K562 (cell line): ENCODE data around the gene RBM19. TPM values are rescaled to one million over a fixed set of nuclear protein-coding genes. Genes with fewer than 3 reads are reported as not detected.

Experiments
- ARID1B ChIP-seq: fragments of 450-650 bp; IDR thresholded peaks from 2 replicates; pipeline ENCODE4 v1.6.1; 2016; ENCODE audit warnings: antibody characterized with exemption, mild to moderate bottlenecking, inconsistent platforms
- BRD9 ChIP-seq: fragments of 450-650 bp; IDR thresholded peaks from 2 replicates; pipeline ENCODE4 v1.6.1; 2018; ENCODE audit warnings: low read depth; ENCODE audit not compliant: partially characterized antibody
- E2F6 ChIP-seq, 2 experiments: IDR thresholded peaks; 2 replicates each; pipeline ENCODE4 v1.6.1; 2011; ENCODE audit warnings: borderline replicate concordance in 1 of 2, control low read depth in 1 of 2, low read depth in 1 of 2, low read length in 1 of 2, mild to moderate bottlenecking in 1 of 2, mixed read lengths in 1 of 2, moderate library complexity in 1 of 2; ENCODE audit not compliant: insufficient read depth in 1 of 2, insufficient read length in 1 of 2, poor library complexity in 1 of 2, severe bottlenecking in 1 of 2; ENCODE audit errors: extremely low read depth in 1 of 2
- EP300 ChIP-seq: IDR thresholded peaks from 2 replicates; pipeline ENCODE4 v1.6.1; 2012; ENCODE audit warnings: low read length, improper control_type of control experiment
- HDAC3 ChIP-seq: fragments of 450-650 bp; IDR thresholded peaks from 2 replicates; pipeline ENCODE4 v1.6.1; 2018; ENCODE audit warnings: borderline replicate concordance, mild to moderate bottlenecking, moderate library complexity; ENCODE audit not compliant: partially characterized antibody
- JUND ChIP-seq, 2 experiments: IDR thresholded peaks; 2 replicates in 1 of 2; 3 replicates in 1 of 2; pipeline ENCODE4 v1.6.1; 2011; ENCODE audit warnings: borderline replicate concordance in 2 of 2, low read depth in 2 of 2, low read length in 2 of 2, improper control_type of control experiment in 1 of 2, missing biosample characterization in 1 of 2, missing genetic modification characterization in 1 of 2, missing genetic modification reagents in 1 of 2
- L3MBTL2 ChIP-seq: fragments of 450-650 bp; IDR thresholded peaks from 2 replicates; pipeline ENCODE4 v1.6.1; 2016; ENCODE audit warnings: mild to moderate bottlenecking, moderate library complexity
- MLLT1 ChIP-seq, 2 experiments: fragments of 450-650 bp; IDR thresholded peaks; 2 replicates each; pipeline ENCODE4 v1.6.1; 2016
- MYBL2 ChIP-seq, 2 experiments: fragments of 450-650 bp in 1 of 2; sonication (generic) in 1 of 2; formaldehyde crosslinking in 1 of 2; IDR thresholded peaks; 2 replicates each; pipeline versions ENCODE4 v1.6.1 to v1.8.1; 2017 to 2022; ENCODE audit warnings: borderline replicate concordance in 1 of 2, inconsistent platforms in 1 of 2, low read depth in 1 of 2, mild to moderate bottlenecking in 1 of 2, missing genetic modification reagents in 1 of 2, moderate library complexity in 1 of 2
- NCOA1 ChIP-seq: fragments of 450-650 bp; IDR thresholded peaks from 2 replicates; pipeline ENCODE4 v1.6.1; 2016; ENCODE audit warnings: low read depth
- SETDB1 ChIP-seq: IDR thresholded peaks from one replicate; pipeline ENCODE4 v1.6.1; 2012; ENCODE audit warnings: low read length, control low read depth, inconsistent platforms
- SFPQ ChIP-seq: fragments of 200-400 bp; formaldehyde crosslinking; IDR thresholded peaks from 2 replicates; pipeline ENCODE4 v1.6.1; 2017; ENCODE audit warnings: mild to moderate bottlenecking, low read depth, low read length, moderate library complexity
- SIN3B ChIP-seq: fragments of 450-650 bp; IDR thresholded peaks from 2 replicates; pipeline ENCODE4 v1.6.1; 2017; ENCODE audit warnings: low read depth, mild to moderate bottlenecking, moderate library complexity
- SMARCA4 ChIP-seq: fragments of 450-650 bp; IDR thresholded peaks from 2 replicates; pipeline ENCODE4 v1.6.1; 2016
- TARDBP ChIP-seq: fragments of 450-650 bp; IDR thresholded peaks from 2 replicates; pipeline ENCODE4 v1.6.1; 2016
- TEAD4 ChIP-seq, 2 experiments: sonication (generic) in 1 of 2; formaldehyde crosslinking in 1 of 2; IDR thresholded peaks; 2 replicates each; pipeline versions ENCODE4 v1.6.1 to v1.8.0; 2012 to 2022; ENCODE audit warnings: borderline replicate concordance in 1 of 2, inconsistent platforms in 1 of 2, low read length in 1 of 2, mild to moderate bottlenecking in 1 of 2, missing genetic modification reagents in 1 of 2
- ZBTB12 ChIP-seq: fragments of 250-450 bp; sonication (Bioruptor Pico); IDR thresholded peaks from 2 replicates; pipeline ENCODE4 v1.4.0; 2020
- ZNF316 ChIP-seq: fragments of 450-650 bp; IDR thresholded peaks from 2 replicates; pipeline ENCODE4 v1.6.1; 2016
- ZNF583 ChIP-seq: fragments of 250-450 bp; sonication (Bioruptor Pico); IDR thresholded peaks from 2 replicates; pipeline ENCODE4 v1.4.0; 2020
- ZNF740 ChIP-seq, 3 experiments: fragments of 200-800 bp in 1 of 3; sonication (Bioruptor generic) in 1 of 3; sonication (generic) in 1 of 3; formaldehyde crosslinking in 1 of 3; IDR thresholded peaks; 2 replicates each; pipeline versions ENCODE4 v1.6.1 to v1.8.0; 2016 to 2022; ENCODE audit warnings: mild to moderate bottlenecking in 2 of 3, missing compliant biosample characterization in 2 of 3, missing genetic modification characterization in 2 of 3, missing genetic modification reagents in 1 of 3
- polyA plus RNA-seq, 8 experiments: library from polyadenylated mRNA; depleted of rRNA in 4 of 8; stranded (reverse) in 5 of 8; unstranded in 3 of 8; fragments of >200 nt; fragmentation: Nextera tagmentation in 2 of 8; fragmentation: Illumina TruSeq in 1 of 8; extraction: Ambion mirVana in 2 of 8; extraction: Trizol in 1 of 8; gene quantifications; 2 replicates each; pipeline versions ENCODE4 v1.2.1 to v1.2.3, GENCODE V29; 2011 to 2014; ENCODE audit warnings: inconsistent platforms in 1 of 8, missing spikeins in 1 of 8
- total RNA-seq, 7 experiments: library from RNA; depleted of rRNA in 6 of 7; stranded (reverse); fragments of >200 nt in 6 of 7; fragmentation: Illumina TruSeq in 2 of 7; extraction: Trizol in 2 of 7; gene quantifications; 2 replicates each; pipeline versions ENCODE4 v1.2.1 to v1.2.3, GENCODE V29; 2011 to 2021; ENCODE audit warnings: low replicate concordance in 1 of 7

RBM19 gene
- total and polyA plus RNA-seq, 9 of the 15 experiments (the other 6 are each of a cell fraction or from before 2014, with no cell fraction given): 16.0 to 58.4 (median 37.9) TPM

- TF ChIP-seq TEAD4 (IDR thresholded peaks at IDR 0.05; ENCODE audit: low read length): peak; percentile 63
- TF ChIP-seq TEAD4 (CRISPR knock-in tag; IDR thresholded peaks at IDR 0.05; ENCODE audit: borderline replicate concordance): no peak
- TF ChIP-seq HDAC3: no peak
- peak in 1 of 2 experiments; percentile 39 for TF ChIP-seq E2F6 (IDR thresholded peaks at IDR 0.05; ENCODE audit: borderline replicate concordance in 1 of 2, extremely low read depth in 1 of 2, insufficient read depth in 1 of 2, insufficient read length in 1 of 2, low read depth in 1 of 2, low read length in 1 of 2, poor library complexity in 1 of 2, severe bottlenecking in 1 of 2)
- no peak for TF ChIP-seq ZNF583
- TF ChIP-seq SMARCA4: peak; percentile 55; the same call in 1 of the 2 replicates
- TF ChIP-seq TARDBP: no peak
- peak; percentile 82 for TF ChIP-seq ARID1B
- no peak for TF ChIP-seq SFPQ
- TF ChIP-seq SETDB1: no peak
- no peak for TF ChIP-seq SIN3B
- TF ChIP-seq MYBL2 (IDR thresholded peaks at IDR 0.05; ENCODE audit: low read depth): no peak
- TF ChIP-seq MYBL2 (CRISPR knock-in tag; IDR thresholded peaks at IDR 0.05; ENCODE audit: borderline replicate concordance): no peak
- TF ChIP-seq MLLT1 (IDR thresholded peaks at IDR 0.05): peak in 1 of 2 experiments; percentile 65; a peak in 1 of 4 replicates
- 0 out of 2 replicates have a peak, but pooled peaks have one; percentile 44 for TF ChIP-seq ZBTB12 (CRISPR knock-in tag)
- no peak for TF ChIP-seq BRD9
- peak; percentile 59 for TF ChIP-seq ZNF740 (CRISPR knock-in tag; IDR thresholded peaks at IDR 0.05)
- no peak for TF ChIP-seq ZNF740 (tag; IDR thresholded peaks at IDR 0.05)
- TF ChIP-seq JUND (IDR thresholded peaks at IDR 0.05; ENCODE audit: borderline replicate concordance, low read depth, low read length): no peak
- TF ChIP-seq JUND (tag; IDR thresholded peaks at IDR 0.05; ENCODE audit: borderline replicate concordance, low read depth, low read length): peak; percentile 26; the same call in 1 of the 3 replicates
- no peak for TF ChIP-seq ZNF316
- TF ChIP-seq EP300: peak; percentile 66; the same call in 1 of the 2 replicates
- TF ChIP-seq L3MBTL2: peak; percentile 59
- no peak for TF ChIP-seq NCOA1
Measured at GRCh38 chr12:113794774-113795173, 171.4 kb downstream of the RBM19 start (continued).
